Gastrocnemius medialis (tissue), 4 donors: ENCODE results near the gene IDUA. TPM values are rescaled to one million over a fixed set of nuclear protein-coding genes. Genes with fewer than 3 reads are reported as not detected.

Experiments used
- ATAC-seq, 2 donors: fragments of 150-250 bp; one replicate each; pipeline ENCODE4 v1.9.1; 2016
- DNase-seq, 2 donors: peaks; one replicate each; pipeline ENCODE4 v3.0.0-alpha.2; 2019
- H3K27ac ChIP-seq, 4 donors: fragments of 200-600 bp; sonication (generic); 1 replicate in 1 of 4; 2 replicates in 3 of 4; pipeline ENCODE4 v1.5.1; 2016 to 2018; ENCODE audit warnings: mild to moderate bottlenecking in 2 of 4, moderate library complexity in 1 of 4
- H3K27me3 ChIP-seq, 3 donors: fragments of 200-600 bp; sonication (generic) in 2 of 3; 1 replicate in 1 of 3; 2 replicates in 2 of 3; pipeline versions ENCODE4 v1.5.1 to v1.6.0; 2016 to 2019; ENCODE audit warnings: mild to moderate bottlenecking in 1 of 3, moderate library complexity in 1 of 3
- H3K36me3 ChIP-seq, 2 donors: fragments of 200-600 bp; sonication (generic) in 1 of 2; one replicate each; pipeline ENCODE4 v1.5.1; 2017 to 2018
- H3K4me1 ChIP-seq, 2 donors: fragments of 200-600 bp; sonication (generic) in 1 of 2; one replicate each; pipeline ENCODE4 v1.5.1; 2016 to 2017; ENCODE audit warnings: mild to moderate bottlenecking in 2 of 2
- H3K4me3 ChIP-seq, 4 donors: fragments of 200-600 bp; sonication (generic) in 3 of 4; 1 replicate in 1 of 4; 2 replicates in 3 of 4; pipeline ENCODE4 v1.5.1; 2016 to 2019; ENCODE audit warnings: mild to moderate bottlenecking in 2 of 4
- H3K9me3 ChIP-seq, 3 donors: fragments of 200-600 bp; sonication (generic) in 2 of 3; 1 replicate in 1 of 3; 2 replicates in 2 of 3; pipeline ENCODE4 v1.5.1; 2016 to 2019
- POLR2A ChIP-seq, 2 donors: fragments of 450-650 bp; IDR thresholded peaks; one replicate each; pipeline ENCODE4 v1.6.1; 2017; ENCODE audit warnings: antibody characterized with exemption in 2 of 2, mild to moderate bottlenecking in 2 of 2, moderate library complexity in 2 of 2
- in situ Hi-C, 4 donors: fragments of 200-750 bp; cut with MboI; loops; one replicate each; pipeline versions ENCODE4 v1.15.0 to v1.8.0; 2017; ENCODE audit warnings: low sequenced_read_pairs in 4 of 4
- intact Hi-C: fragments of 100-400 bp; cut with DNase I; formaldehyde crosslinking; loops from one replicate; pipeline ENCODE4 v1.15.1; 2023; ENCODE audit warnings: low total_unique reads
- total RNA-seq, 4 donors: library from RNA; depleted of rRNA; stranded (reverse); fragments of >200 nt; gene quantifications; one replicate each; pipeline versions ENCODE4 v1.1.0 to v1.2.3, GENCODE V29; 2016
- TF ChIP-seq, protein P1 (sequence below), 5 experiments: fragments of 450-650 bp in 3 of 5; fragments of 200-600 bp in 2 of 5; sonication (generic) in 2 of 5; IDR thresholded peaks in 4 of 5; conservative IDR thresholded peaks in 1 of 5; 1 replicate in 4 of 5; 2 replicates in 1 of 5; pipeline ENCODE4 v1.5.1; 2016 to 2019; ENCODE audit warnings: antibody characterized with exemption in 5 of 5, mild to moderate bottlenecking in 3 of 5, moderate library complexity in 3 of 5

The IDUA gene
- total RNA-seq, 4 donors from 2014 or later, result 0.12 to 10.8 (median 2.4) TPM

DNA sequence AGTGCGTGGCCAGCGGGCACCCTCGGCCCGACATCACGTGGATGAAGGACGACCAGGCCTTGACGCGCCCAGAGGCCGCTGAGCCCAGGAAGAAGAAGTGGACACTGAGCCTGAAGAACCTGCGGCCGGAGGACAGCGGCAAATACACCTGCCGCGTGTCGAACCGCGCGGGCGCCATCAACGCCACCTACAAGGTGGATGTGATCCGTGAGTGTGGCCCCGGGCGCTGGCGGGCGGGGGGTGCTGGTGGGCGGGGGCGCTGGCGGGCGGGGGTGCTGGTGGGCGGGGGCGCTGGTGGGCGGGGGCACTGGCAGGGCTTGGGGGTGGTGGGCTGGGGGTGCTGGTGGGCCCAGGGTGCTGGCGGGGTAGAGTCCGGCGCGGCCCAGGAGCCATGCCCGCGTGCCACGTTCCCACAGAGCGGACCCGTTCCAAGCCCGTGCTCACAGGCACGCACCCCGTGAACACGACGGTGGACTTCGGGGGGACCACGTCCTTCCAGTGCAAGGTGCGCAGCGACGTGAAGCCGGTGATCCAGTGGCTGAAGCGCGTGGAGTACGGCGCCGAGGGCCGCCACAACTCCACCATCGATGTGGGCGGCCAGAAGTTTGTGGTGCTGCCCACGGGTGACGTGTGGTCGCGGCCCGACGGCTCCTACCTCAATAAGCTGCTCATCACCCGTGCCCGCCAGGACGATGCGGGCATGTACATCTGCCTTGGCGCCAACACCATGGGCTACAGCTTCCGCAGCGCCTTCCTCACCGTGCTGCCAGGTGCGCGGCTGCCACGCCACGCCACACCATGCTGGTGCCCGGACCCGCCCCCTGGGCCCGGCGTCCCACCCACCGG is 37.3 kb downstream of the IDUA start:
- H3K36me3 ChIP-seq, result peaks cover 0 to 9% of the 10 kb centered on the region in 2 donors
- H3K4me1 ChIP-seq, result no peaks in the 10 kb centered on the region
- TF ChIP-seq POLR2A (IDR thresholded peaks at IDR 0.05), result no peak
- TF ChIP-seq, protein P1, sequence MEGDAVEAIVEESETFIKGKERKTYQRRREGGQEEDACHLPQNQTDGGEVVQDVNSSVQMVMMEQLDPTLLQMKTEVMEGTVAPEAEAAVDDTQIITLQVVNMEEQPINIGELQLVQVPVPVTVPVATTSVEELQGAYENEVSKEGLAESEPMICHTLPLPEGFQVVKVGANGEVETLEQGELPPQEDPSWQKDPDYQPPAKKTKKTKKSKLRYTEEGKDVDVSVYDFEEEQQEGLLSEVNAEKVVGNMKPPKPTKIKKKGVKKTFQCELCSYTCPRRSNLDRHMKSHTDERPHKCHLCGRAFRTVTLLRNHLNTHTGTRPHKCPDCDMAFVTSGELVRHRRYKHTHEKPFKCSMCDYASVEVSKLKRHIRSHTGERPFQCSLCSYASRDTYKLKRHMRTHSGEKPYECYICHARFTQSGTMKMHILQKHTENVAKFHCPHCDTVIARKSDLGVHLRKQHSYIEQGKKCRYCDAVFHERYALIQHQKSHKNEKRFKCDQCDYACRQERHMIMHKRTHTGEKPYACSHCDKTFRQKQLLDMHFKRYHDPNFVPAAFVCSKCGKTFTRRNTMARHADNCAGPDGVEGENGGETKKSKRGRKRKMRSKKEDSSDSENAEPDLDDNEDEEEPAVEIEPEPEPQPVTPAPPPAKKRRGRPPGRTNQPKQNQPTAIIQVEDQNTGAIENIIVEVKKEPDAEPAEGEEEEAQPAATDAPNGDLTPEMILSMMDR (IDR thresholded peaks at IDR 0.05 in 4 of 5, conservative IDR thresholded peaks at IDR 0.05 in 1 of 5), result no peak
- DNase-seq (no peak), ATAC-seq (no peak)
- intact Hi-C loops (no loop called here), in situ Hi-C loops (no loop called here)
- no peak overlapping the region for H3K4me3 ChIP-seq
- H3K27me3 ChIP-seq, result peaks cover 0 to 3% (median 1%) of the 10 kb centered on the region in 3 donors
- no peaks in the 10 kb centered on the region for H3K9me3 ChIP-seq
- no peak overlapping the region for H3K27ac ChIP-seq

DNA sequence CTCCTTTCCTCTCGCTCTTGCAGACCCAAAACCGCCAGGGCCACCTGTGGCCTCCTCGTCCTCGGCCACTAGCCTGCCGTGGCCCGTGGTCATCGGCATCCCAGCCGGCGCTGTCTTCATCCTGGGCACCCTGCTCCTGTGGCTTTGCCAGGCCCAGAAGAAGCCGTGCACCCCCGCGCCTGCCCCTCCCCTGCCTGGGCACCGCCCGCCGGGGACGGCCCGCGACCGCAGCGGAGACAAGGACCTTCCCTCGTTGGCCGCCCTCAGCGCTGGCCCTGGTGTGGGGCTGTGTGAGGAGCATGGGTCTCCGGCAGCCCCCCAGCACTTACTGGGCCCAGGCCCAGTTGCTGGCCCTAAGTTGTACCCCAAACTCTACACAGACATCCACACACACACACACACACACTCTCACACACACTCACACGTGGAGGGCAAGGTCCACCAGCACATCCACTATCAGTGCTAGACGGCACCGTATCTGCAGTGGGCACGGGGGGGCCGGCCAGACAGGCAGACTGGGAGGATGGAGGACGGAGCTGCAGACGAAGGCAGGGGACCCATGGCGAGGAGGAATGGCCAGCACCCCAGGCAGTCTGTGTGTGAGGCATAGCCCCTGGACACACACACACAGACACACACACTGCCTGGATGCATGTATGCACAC is 38.2 kb downstream of the IDUA start:
- in situ Hi-C loops (no loop called here), intact Hi-C loops (no loop called here)
- DNase-seq, result no peak
- Histone ChIP-seq H3K4me1 (no peaks in the 10 kb centered on the region), H3K36me3 (peaks cover 0 to 9% of the 10 kb centered on the region in 2 donors), H3K27me3 (peaks cover 0 to 12% (median 8%) of the 10 kb centered on the region in 3 donors), H3K9me3 (no peaks in the 10 kb centered on the region), H3K27ac (no peak overlapping the region), H3K4me3 (no peak overlapping the region)
- TF ChIP-seq POLR2A (IDR thresholded peaks at IDR 0.05), result no peak
- no peak for ATAC-seq

DNA sequence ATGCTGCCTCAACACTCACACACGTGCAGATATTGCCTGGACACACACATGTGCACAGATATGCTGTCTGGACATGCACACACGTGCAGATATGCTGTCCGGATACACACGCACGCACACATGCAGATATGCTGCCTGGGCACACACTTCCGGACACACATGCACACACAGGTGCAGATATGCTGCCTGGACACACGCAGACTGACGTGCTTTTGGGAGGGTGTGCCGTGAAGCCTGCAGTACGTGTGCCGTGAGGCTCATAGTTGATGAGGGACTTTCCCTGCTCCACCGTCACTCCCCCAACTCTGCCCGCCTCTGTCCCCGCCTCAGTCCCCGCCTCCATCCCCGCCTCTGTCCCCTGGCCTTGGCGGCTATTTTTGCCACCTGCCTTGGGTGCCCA is 39.3 kb downstream of the IDUA start:
- intact Hi-C loops, result no loop called here
- ATAC-seq, result no peak
- in situ Hi-C loops, result no loop called here
- TF ChIP-seq POLR2A (IDR thresholded peaks at IDR 0.05), result no peak
- TF ChIP-seq, protein P1 (IDR thresholded peaks at IDR 0.05 in 4 of 5, conservative IDR thresholded peaks at IDR 0.05 in 1 of 5), result no peak
- DNase-seq, result no peak
- peaks cover 5 to 23% (median 16%) of the 10 kb centered on the region in 3 donors for H3K27me3 ChIP-seq
- H3K36me3 ChIP-seq, result peaks cover 0 to 9% of the 10 kb centered on the region in 2 donors
- H3K9me3 ChIP-seq, result no peaks in the 10 kb centered on the region
- no peak overlapping the region for H3K27ac ChIP-seq
- H3K4me1 ChIP-seq, result no peaks in the 10 kb centered on the region
- no peak overlapping the region for H3K4me3 ChIP-seq

DNA sequence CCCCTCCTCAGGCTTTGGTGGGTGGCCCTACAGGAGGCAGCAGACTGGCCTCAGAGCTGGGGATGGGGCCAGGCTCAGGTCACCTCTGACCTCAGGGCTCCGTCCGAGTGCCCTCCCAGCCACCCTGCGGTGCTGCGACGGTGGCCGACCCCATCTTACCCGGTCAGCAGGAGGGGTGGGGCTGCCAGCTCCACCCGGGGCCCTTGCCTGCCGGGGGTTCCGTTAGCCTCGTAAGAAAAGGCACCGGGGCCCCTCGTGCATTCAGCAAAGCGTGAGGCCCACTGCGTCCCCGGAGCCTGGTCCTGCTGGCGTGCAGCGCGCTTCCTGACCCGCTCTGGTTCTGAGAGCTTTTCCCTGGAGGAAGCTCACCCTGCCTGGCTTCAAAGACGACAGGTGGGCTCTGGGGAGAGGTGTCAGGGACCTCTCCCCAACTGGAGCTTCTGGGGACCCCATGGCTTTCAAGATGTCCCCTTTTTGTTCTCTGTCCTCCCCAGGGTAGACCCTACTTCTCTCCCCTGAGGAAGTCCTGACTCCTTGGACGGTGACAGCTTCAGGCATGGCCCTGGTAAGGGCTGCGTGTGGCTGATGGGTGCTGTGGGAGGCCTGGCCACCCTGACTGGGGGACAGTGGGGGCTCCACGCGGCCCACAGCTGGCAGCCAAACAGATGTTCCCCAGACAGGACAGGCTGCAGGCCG is 40.5 kb downstream of the IDUA start:
- Histone ChIP-seq H3K27me3 (peaks cover 16 to 35% (median 24%) of the 10 kb centered on the region in 3 donors), H3K27ac (no peak overlapping the region), H3K36me3 (peaks cover 0 to 9% of the 10 kb centered on the region in 2 donors), H3K9me3 (no peaks in the 10 kb centered on the region), H3K4me3 (no peak overlapping the region), H3K4me1 (no peaks in the 10 kb centered on the region)
- DNase-seq (no peak), ATAC-seq (no peak)
- TF ChIP-seq, protein P1 (IDR thresholded peaks at IDR 0.05 in 4 of 5, conservative IDR thresholded peaks at IDR 0.05 in 1 of 5), result no peak
- no peak for TF ChIP-seq POLR2A (IDR thresholded peaks at IDR 0.05)
- in situ Hi-C loops, result no loop called here
- intact Hi-C loops, result no loop called here

DNA sequence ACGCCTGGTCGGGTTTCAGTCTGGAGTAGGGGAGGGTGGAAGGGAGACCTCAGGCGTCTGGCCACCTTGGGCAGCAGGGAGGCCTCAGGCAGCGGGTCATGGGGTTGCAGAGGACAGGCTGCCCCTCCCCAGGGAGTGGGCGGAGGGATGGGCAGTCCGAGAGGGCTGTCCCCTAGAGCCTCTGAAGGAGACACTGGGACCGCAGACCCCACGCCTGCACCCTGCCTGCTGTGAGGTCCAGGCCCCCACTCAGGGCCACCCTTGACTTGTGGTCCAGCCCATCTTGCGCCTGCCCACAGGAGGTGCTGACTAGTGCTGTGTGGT is 41.0 kb downstream of the IDUA start:
- H3K27me3 ChIP-seq, result peaks cover 21 to 40% (median 24%) of the 10 kb centered on the region in 3 donors
- intact Hi-C loops, result no loop called here
- no peak overlapping the region for H3K27ac ChIP-seq
- peaks cover 0 to 9% of the 10 kb centered on the region in 2 donors for H3K36me3 ChIP-seq
- ATAC-seq (no peak), DNase-seq (no peak)
- no peak for TF ChIP-seq POLR2A (IDR thresholded peaks at IDR 0.05)
- TF ChIP-seq, protein P1 (IDR thresholded peaks at IDR 0.05 in 4 of 5, conservative IDR thresholded peaks at IDR 0.05 in 1 of 5), result no peak
- in situ Hi-C loops, result no loop called here
- H3K4me3 ChIP-seq, result no peak overlapping the region
- H3K4me1 ChIP-seq, result no peaks in the 10 kb centered on the region
- no peaks in the 10 kb centered on the region for H3K9me3 ChIP-seq
